Smooth muscle cell (in vitro differentiated cells): ENCODE data around the gene SCGB1D4. TPM values are rescaled to one million over a fixed set of nuclear protein-coding genes. Genes with fewer than 3 reads are reported as not detected.

Experiments used
- DNase-seq: peaks from one replicate; lab custom pipeline; 2025; ENCODE audit not compliant: unreplicated experiment; lab: John Stamatoyannopoulos, UW
- H2AFZ ChIP-seq: fragments of 200-600 bp; sonication (generic); 2 replicates; pipeline ENCODE4 v1.6.0; 2016; ENCODE audit warnings: antibody characterized with exemption, low read depth, mild to moderate bottlenecking
- H3F3A ChIP-seq: fragments of 200-600 bp; sonication (generic); 2 replicates; pipeline ENCODE4 v1.6.0; 2017; ENCODE audit warnings: antibody characterized with exemption, low read depth
- H3K27ac ChIP-seq: fragments of 200-600 bp; sonication (generic); 2 replicates; pipeline ENCODE4 v1.5.1; 2016; ENCODE audit warnings: low read depth, mild to moderate bottlenecking
- H3K27me3 ChIP-seq: fragments of 200-600 bp; sonication (generic); 2 replicates; pipeline ENCODE4 v1.6.1; 2016; ENCODE audit warnings: low read depth, mild to moderate bottlenecking
- H3K36me3 ChIP-seq: fragments of 200-600 bp; sonication (generic); 2 replicates; pipeline ENCODE4 v1.5.1; 2016; ENCODE audit warnings: low read depth
- H3K4me1 ChIP-seq: fragments of 200-600 bp; sonication (generic); 2 replicates; pipeline ENCODE4 v1.5.1; 2016; ENCODE audit warnings: low read depth
- H3K4me2 ChIP-seq: fragments of 200-600 bp; sonication (generic); 2 replicates; pipeline ENCODE4 v1.6.0; 2016; ENCODE audit warnings: mild to moderate bottlenecking
- H3K4me3 ChIP-seq: fragments of 200-600 bp; sonication (generic); 2 replicates; pipeline ENCODE4 v1.5.1; 2016; ENCODE audit warnings: mild to moderate bottlenecking
- H3K79me2 ChIP-seq: fragments of 200-600 bp; sonication (generic); 2 replicates; pipeline ENCODE4 v1.6.0; 2016; ENCODE audit warnings: low read depth, mild to moderate bottlenecking
- H3K9ac ChIP-seq: fragments of 200-600 bp; sonication (generic); 2 replicates; pipeline ENCODE4 v1.6.0; 2016; ENCODE audit warnings: low read depth
- H3K9me3 ChIP-seq: fragments of 200-600 bp; sonication (generic); replicated peaks from 2 replicates; pipeline ENCODE4 v1.5.1; 2016; ENCODE audit warnings: low read depth
- H4K20me1 ChIP-seq: fragments of 200-600 bp; sonication (generic); 2 replicates; pipeline ENCODE4 v1.6.0; 2016; ENCODE audit warnings: low read depth
- WGBS: methylation state at CpG from one replicate; pipeline ENCODE4 v1.1.7; 2016; ENCODE audit warnings: low lambda C conversion rate; 5-methylcytosine and 5-hydroxymethylcytosine counted together
- polyA plus RNA-seq: library from polyadenylated mRNA; unstranded; fragments of >200 nt; fragmentation: Nextera tagmentation; extraction: Ambion mirVana; gene quantifications from 2 replicates; pipeline ENCODE4 v1.2.1, GENCODE V29; 2016
- total RNA-seq: library from RNA; depleted of rRNA; stranded (reverse); fragments of >200 nt; gene quantifications from 2 replicates; pipeline ENCODE4 v1.2.3, GENCODE V29; 2014
- TF ChIP-seq, protein P1 (sequence below): fragments of 200-600 bp; sonication (generic); IDR thresholded peaks from 2 replicates; pipeline ENCODE4 v1.5.1; 2017; ENCODE audit warnings: borderline replicate concordance, mild to moderate bottlenecking, antibody characterized with exemption; ENCODE audit not compliant: insufficient read depth, poor library complexity, severe bottlenecking

Gene SCGB1D4
- total and polyA plus RNA-seq, 2 experiments from 2014 or later: not detected

DNA sequence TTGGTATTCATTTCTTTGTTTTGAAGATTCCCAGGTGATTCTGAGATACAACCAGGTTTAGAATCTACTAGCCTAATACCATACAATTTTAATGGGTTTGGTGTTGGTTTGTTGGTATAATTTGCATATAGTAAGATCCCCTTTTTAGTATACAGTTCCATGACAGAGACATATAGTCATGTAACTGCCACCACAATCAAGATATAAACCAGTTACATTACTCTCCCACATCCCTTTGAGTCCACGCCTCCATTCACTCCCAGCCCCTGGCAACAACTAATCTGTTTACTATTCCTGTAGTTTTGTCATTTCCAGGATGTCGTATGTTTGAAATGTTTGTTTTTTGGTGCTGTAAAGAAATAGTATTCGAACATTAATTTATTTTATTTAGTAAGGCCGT is 42.7 kb upstream of the SCGB1D4 start:
- Histone ChIP-seq H3K27ac (no peak overlapping the region), H3K9ac (no peak overlapping the region), H2AFZ (no peak overlapping the region), H3K4me3 (no peak overlapping the region), H3F3A (no peaks in the 10 kb centered on the region), H3K79me2 (no peaks in the 10 kb centered on the region), H3K4me1 (peaks cover 4% of the 10 kb centered on the region), H4K20me1 (no peaks in the 10 kb centered on the region), H3K4me2 (no peak overlapping the region), H3K36me3 (no peaks in the 10 kb centered on the region), H3K9me3 (no peaks in the 10 kb centered on the region), H3K27me3 (peaks cover 7% of the 10 kb centered on the region)
- no peak for DNase-seq
- TF ChIP-seq, protein P1, sequence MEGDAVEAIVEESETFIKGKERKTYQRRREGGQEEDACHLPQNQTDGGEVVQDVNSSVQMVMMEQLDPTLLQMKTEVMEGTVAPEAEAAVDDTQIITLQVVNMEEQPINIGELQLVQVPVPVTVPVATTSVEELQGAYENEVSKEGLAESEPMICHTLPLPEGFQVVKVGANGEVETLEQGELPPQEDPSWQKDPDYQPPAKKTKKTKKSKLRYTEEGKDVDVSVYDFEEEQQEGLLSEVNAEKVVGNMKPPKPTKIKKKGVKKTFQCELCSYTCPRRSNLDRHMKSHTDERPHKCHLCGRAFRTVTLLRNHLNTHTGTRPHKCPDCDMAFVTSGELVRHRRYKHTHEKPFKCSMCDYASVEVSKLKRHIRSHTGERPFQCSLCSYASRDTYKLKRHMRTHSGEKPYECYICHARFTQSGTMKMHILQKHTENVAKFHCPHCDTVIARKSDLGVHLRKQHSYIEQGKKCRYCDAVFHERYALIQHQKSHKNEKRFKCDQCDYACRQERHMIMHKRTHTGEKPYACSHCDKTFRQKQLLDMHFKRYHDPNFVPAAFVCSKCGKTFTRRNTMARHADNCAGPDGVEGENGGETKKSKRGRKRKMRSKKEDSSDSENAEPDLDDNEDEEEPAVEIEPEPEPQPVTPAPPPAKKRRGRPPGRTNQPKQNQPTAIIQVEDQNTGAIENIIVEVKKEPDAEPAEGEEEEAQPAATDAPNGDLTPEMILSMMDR: no peak
- WGBS: 80% methylated on average over 4 of the region's 4 CpGs

DNA sequence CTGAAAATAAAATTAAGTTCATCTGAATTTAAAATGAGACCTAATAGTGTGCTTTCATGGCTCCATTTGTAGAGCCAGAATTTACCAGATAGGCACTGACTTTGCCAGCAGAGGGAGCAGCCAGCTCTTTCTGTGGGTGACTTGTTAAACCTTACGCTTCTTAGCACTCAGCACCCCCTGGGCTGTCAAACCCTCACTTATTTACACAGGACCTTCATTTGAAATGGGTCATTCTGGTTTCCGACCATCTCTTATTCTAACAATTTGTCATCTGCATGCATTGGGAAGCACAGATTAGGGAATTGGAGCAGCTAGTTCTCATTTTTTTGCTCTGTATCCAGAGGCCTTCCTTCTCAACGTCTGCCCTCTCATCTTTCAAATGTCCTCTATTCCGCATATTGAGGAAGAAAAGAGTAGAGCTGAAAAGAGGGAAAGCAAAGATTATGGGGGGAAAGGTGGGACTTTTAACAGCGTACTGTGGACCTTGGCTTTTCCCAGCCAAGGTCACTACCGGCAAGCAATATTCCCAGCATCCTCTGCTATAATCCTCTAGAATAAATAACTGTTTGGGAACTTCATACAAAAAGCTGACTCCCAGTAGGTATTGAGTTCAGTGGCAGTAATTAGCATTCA is 41.5 kb upstream of the SCGB1D4 start:
- H2AFZ ChIP-seq: no peak overlapping the region
- H3K79me2 ChIP-seq: no peaks in the 10 kb centered on the region
- no peak overlapping the region for H3K27ac ChIP-seq
- H3K4me1 ChIP-seq: peaks cover 4% of the 10 kb centered on the region
- no peak overlapping the region for H3K4me2 ChIP-seq
- no peak overlapping the region for H3K9ac ChIP-seq
- TF ChIP-seq, protein P1: peak; percentile 49
- DNase-seq: no peak
- H3F3A ChIP-seq: no peaks in the 10 kb centered on the region
- no peaks in the 10 kb centered on the region for H4K20me1 ChIP-seq
- H3K27me3 ChIP-seq: peaks cover 19% of the 10 kb centered on the region
- H3K36me3 ChIP-seq: no peaks in the 10 kb centered on the region
- H3K9me3 ChIP-seq: no peaks in the 10 kb centered on the region
- WGBS: 79% methylated on average over 6 of the region's 6 CpGs
- H3K4me3 ChIP-seq: no peak overlapping the region

DNA sequence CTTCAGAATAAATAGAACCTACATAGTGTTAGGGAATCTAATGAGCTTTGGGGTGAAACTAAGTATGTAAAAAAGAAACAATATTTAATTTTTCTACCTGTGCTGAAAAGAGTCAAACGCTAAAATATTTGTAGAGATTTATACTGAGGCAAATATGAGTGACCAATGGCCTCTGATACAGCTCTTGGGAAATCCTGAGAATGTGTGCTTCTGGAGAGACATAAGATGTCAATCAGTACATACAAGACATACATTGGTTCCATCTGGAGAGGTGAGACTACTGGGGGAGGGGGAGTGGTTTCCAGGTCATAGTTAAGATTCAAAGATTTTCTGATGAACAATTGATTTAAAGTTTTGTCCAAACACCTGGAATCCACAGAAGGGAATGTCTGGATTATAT is 39.3 kb upstream of the SCGB1D4 start:
- TF ChIP-seq, protein P1: no peak
- H3K9ac ChIP-seq: no peak overlapping the region
- 52% methylated on average over 1 of the region's 1 CpG for WGBS
- H3K27ac ChIP-seq: no peak overlapping the region
- H3K9me3 ChIP-seq: no peaks in the 10 kb centered on the region
- H3K27me3 ChIP-seq: peaks cover 36% of the 10 kb centered on the region
- no peaks in the 10 kb centered on the region for H3F3A ChIP-seq
- H4K20me1 ChIP-seq: no peaks in the 10 kb centered on the region
- peak overlapping the region; percentile 92 for H2AFZ ChIP-seq
- H3K4me3 ChIP-seq: peak overlapping the region; percentile 70
- DNase-seq: no peak
- H3K79me2 ChIP-seq: no peaks in the 10 kb centered on the region
- peaks cover 4% of the 10 kb centered on the region for H3K4me1 ChIP-seq
- H3K36me3 ChIP-seq: no peaks in the 10 kb centered on the region
- H3K4me2 ChIP-seq: peak overlapping the region; percentile 86
